ENCODE measurements around the gene BPHL. TPM values are rescaled to one million over a fixed set of nuclear protein-coding genes. Genes with fewer than 3 reads are reported as not detected.
"Not testable (repeated sequence)": the region's sequence is repeated elsewhere in the genome, so short reads cannot be mapped to it uniquely, and the experiment has no call there.

BPHL gene
- total RNA-seq, 2 experiments from 2014 or later: 6.9 to 7.5 TPM

DNA sequence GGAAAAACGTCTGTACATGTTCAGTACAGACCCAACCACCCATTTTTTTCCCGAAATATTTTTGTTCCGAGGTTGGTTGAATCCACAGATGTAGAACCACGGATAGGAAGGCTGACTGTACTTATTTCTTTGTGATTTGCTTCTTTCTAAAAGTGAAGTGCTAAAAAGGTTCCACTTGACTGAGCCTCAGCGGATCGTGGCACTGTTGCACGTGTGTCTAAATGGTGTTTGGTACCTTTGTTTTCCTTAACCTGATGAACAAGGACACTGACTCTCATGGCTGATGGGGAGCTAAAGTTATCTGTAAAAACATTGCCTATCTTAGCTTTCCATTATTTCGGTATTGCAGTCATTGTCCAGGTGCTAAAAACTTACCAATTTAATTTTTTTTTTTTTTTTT, 6.2 kb downstream of the BPHL start:
- no peaks in the 10 kb centered on the region for H3K9me3 Mint-ChIP-seq
- intact Hi-C loops (cut with micrococcal nuclease): loop anchor here (5.0 kb wide), 1 partner anchor 333 kb away; the partner anchor contains the start of gene SLC22A23
- peaks cover 3% of the 10 kb centered on the region for H3K36me3 Mint-ChIP-seq (ENCODE audit: low read depth)
- no peak for DNase-seq
- no peaks in the 10 kb centered on the region for H3K27me3 Mint-ChIP-seq (ENCODE audit: low read depth)
- H3K27ac Mint-ChIP-seq: no peak overlapping the region
- CTCF ChIA-PET: interaction anchor here (0.6 to 5.1 kb wide), 7 partner anchors 11 to 134 kb away, joined by 3 to 40 read pairs (median 4); no protein-coding TSS in a partner anchor
- H3K4me1 Mint-ChIP-seq (ENCODE audit: low read depth): peaks cover 12% of the 10 kb centered on the region
- H3K4me3 Mint-ChIP-seq: no peak overlapping the region

DNA sequence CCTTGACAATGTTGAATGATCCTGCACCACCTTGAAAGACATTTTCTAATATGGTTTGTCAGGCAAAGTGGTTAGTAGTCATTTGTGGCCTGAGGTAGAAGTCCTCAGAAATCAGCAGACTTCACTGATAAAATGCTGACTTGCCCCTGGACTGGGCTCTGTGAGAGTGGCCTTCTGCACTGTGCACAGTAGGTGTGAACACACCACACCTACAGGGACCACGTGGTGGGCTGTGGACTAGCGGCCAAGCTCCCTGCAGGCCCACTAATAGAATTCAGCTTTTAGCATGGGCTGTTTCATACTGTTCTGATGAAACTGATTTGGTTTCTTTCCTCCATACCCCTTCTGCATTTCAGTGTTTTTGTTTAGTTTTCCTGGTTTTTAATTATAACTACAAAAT, 7.3 kb downstream of the BPHL start:
- no peak for DNase-seq
- intact Hi-C loops (cut with micrococcal nuclease): loop anchor here (1.0 to 5.0 kb wide), 8 partner anchors 8 to 606 kb away; partner anchors contain the start of genes BPHL, PSMG4 and SLC22A23
- CTCF ChIA-PET: interaction anchor here (0.6 to 1.5 kb wide), 13 partner anchors 21 to 601 kb away, joined by 3 to 19 read pairs (median 3); partner anchors contain the start of gene PSMG4
- Mint-ChIP-seq H3K9me3 (no peaks in the 10 kb centered on the region), H3K36me3 (ENCODE audit: low read depth) (peaks cover 3% of the 10 kb centered on the region), H3K4me1 (ENCODE audit: low read depth) (peaks cover 7% of the 10 kb centered on the region), H3K27ac (no peak overlapping the region), H3K27me3 (ENCODE audit: low read depth) (no peaks in the 10 kb centered on the region), H3K4me3 (no peak overlapping the region)

DNA sequence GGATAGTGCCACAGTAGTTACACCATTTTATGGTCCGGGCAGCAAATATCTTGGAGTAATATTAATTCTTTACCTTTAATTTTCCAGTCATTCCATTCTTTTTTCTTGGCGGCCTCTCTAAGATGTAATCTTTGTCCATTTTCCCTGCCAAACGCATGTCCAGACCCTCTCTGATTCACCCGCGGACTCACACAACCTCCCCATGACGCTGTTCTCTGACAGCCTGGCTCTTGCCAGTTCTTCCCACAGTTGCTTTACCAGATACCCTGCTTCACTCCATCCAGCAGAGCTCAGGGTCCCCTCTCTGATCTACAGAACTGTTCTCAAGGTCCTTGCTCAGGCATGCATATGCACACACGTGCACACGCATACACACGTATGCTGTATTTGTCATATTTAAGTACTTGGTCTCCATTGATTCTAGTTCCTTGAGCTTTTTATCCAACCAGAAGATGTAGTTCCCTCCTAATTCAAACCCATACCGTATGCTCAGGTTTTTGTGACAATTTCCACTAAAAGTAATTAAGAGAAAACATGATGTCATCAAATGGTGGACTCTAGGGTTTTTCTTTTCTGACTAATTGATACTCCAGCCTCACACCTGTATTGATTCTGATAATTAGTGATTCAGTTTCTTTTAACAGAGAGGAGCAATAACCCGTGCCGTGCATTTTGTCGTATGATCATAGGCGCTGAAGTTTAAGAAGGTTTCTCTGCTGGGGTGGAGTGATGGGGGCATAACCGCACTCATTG, 10.0 kb downstream of the BPHL start:
- H3K27ac Mint-ChIP-seq: no peak overlapping the region
- CTCF ChIA-PET: interaction anchor here (0.6 to 2.5 kb wide), 6 partner anchors 16 to 1291 kb away, joined by 3 to 9 read pairs (median 3); no protein-coding TSS in a partner anchor
- no peaks in the 10 kb centered on the region for H3K9me3 Mint-ChIP-seq
- no peak overlapping the region for H3K4me3 Mint-ChIP-seq
- no peak for DNase-seq
- H3K36me3 Mint-ChIP-seq (ENCODE audit: low read depth): peaks cover 3% of the 10 kb centered on the region
- intact Hi-C loops (cut with micrococcal nuclease): loop anchor here (5.0 kb wide), 1 partner anchor 329 kb away; the partner anchor contains the start of gene SLC22A23
- H3K27me3 Mint-ChIP-seq (ENCODE audit: low read depth): no peaks in the 10 kb centered on the region
- peaks cover 6% of the 10 kb centered on the region for H3K4me1 Mint-ChIP-seq (ENCODE audit: low read depth)

DNA sequence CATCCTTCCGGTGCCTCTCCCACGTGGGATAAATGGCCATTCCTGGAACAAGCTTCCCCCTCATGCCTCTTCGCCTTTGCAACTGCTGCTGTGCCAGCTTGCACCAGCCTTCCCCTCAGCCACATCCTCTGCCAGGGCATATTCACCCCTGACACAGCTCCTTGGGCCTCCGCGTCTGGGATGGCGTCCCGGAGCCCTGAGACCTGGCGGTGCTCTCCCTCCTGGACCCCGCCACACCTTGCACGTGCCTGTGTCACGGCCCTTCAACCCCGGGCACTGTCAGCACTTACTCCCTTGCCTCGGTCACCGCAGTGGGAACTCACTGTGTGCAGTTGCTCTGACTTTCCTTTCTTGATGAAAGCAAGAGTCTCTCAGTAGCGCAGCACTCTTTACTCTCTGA, 13.2 kb downstream of the BPHL start:
- Mint-ChIP-seq H3K4me3 (no peak overlapping the region), H3K36me3 (ENCODE audit: low read depth) (peaks cover 5% of the 10 kb centered on the region), H3K27ac (no peak overlapping the region), H3K27me3 (ENCODE audit: low read depth) (no peaks in the 10 kb centered on the region), H3K4me1 (ENCODE audit: low read depth) (no peaks in the 10 kb centered on the region), H3K9me3 (no peaks in the 10 kb centered on the region)
- intact Hi-C loops (cut with micrococcal nuclease): no loop called here
- CTCF ChIA-PET: interaction anchor here (2.5 kb wide), 1 partner anchor 120 kb away, joined by 8 read pairs; no protein-coding TSS in a partner anchor
- no peak for DNase-seq

DNA sequence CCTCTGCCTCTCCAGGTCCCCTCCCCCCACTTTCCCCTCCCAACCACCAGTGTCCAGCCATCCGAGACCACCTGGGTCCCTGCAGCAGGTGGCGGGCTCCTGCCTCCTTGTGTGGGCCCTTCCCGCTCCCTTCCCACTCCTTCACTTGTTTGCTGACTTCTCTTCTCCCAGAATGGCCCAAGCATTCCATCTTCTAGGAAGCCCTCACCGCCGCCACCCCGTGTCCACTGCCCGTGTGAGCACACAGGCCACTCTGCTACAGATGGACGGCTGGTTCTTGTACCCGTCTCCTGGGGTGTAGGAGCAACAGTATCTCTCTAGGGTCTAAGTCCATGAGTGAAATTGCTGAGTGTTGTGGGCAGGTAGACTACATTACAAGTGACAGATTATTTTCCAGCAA, 15.0 kb downstream of the BPHL start:
- intact Hi-C loops (cut with micrococcal nuclease): no loop called here
- Mint-ChIP-seq H3K36me3 (ENCODE audit: low read depth) (peaks cover 6% of the 10 kb centered on the region), H3K27ac (no peak overlapping the region), H3K4me1 (ENCODE audit: low read depth) (peaks cover 2% of the 10 kb centered on the region), H3K4me3 (no peak overlapping the region), H3K9me3 (no peaks in the 10 kb centered on the region), H3K27me3 (ENCODE audit: low read depth) (no peaks in the 10 kb centered on the region)
- no peak for DNase-seq
- CTCF ChIA-PET: interaction anchor here (1.6 kb wide), 1 partner anchor 118 kb away, joined by 4 read pairs; no protein-coding TSS in a partner anchor

DNA sequence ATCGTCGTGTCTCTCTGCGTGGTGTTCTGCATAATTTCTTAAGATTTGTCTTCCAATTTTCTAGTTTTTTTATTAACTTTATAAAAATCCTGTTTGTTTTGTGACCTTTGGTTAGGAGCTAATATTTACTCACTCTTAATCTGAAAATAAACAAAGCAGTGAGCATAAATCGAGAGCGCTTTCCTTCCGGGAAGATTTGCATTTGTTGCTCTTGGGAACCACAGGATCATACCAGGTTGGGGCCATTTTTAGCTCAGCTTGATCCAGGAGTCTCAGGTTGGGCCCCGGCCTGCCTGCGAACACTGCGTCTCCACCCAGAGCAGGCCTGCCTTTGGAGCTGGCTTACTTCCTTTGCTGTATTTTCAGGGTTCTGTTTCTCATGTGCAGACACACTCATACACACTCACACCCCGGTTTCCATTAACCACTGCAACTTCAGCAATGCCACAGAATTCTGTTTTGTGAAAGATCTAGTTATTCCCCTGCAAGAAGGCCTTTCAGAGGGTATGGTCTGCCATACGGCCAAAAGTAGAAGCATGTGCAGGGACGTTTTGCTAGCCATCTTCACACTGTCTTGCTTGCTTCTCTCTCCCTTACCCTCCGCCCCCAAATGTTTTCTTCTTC, 17.3 kb downstream of the BPHL start:
- CTCF ChIA-PET: interaction anchor here (0.6 kb wide), 1 partner anchor 11 kb away, joined by 3 read pairs; no protein-coding TSS in a partner anchor
- DNase-seq: no peak
- peaks cover 8% of the 10 kb centered on the region for H3K36me3 Mint-ChIP-seq (ENCODE audit: low read depth)
- no peak overlapping the region for H3K27ac Mint-ChIP-seq
- H3K9me3 Mint-ChIP-seq: no peaks in the 10 kb centered on the region
- no peak overlapping the region for H3K4me3 Mint-ChIP-seq
- intact Hi-C loops (cut with micrococcal nuclease): no loop called here
- peaks cover 6% of the 10 kb centered on the region for H3K4me1 Mint-ChIP-seq (ENCODE audit: low read depth)
- no peaks in the 10 kb centered on the region for H3K27me3 Mint-ChIP-seq (ENCODE audit: low read depth)

DNA sequence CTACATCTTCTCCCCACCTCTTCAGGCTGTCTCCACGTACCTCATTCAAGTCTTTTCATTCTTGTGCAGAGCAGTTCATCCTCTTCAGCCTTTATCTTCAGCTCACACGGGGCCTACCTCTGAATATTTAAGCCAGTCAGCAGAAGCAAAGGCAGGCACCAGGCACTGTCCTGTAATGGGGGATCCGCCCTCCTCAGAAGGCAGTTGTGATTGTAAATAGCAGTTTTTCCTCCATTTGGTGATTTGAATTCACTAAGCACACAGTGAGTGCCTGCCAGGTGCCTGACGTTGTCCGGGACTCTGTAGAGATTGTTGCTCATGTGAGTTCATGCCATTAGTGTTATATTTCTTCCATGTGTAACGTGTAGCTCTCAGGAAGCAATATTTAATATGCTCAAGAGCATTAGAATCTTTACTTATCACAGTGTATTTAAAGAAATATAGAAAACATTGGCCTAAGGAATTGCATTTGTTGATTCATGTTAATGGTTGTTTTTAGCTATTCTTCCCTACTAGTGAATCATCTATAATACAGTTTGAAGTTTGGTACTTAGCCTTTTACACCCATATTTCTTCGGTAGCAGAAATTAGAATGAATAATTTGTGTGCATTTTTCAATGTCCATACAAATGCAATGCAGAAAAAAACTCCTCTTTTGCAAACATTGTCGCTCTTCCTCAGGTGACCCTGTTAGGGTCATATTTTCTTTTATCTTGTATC, 17.9 kb downstream of the BPHL start:
- intact Hi-C loops (cut with micrococcal nuclease): no loop called here
- Mint-ChIP-seq H3K4me3 (no peak overlapping the region), H3K27me3 (ENCODE audit: low read depth) (no peaks in the 10 kb centered on the region), H3K4me1 (ENCODE audit: low read depth) (peaks cover 6% of the 10 kb centered on the region), H3K36me3 (ENCODE audit: low read depth) (peaks cover 8% of the 10 kb centered on the region), H3K27ac (no peak overlapping the region), H3K9me3 (no peaks in the 10 kb centered on the region)
- CTCF ChIA-PET: interaction anchor here (0.6 to 1.0 kb wide), 2 partner anchors 12 to 13 kb away, joined by 3 read pairs; no protein-coding TSS in a partner anchor
- DNase-seq: no peak

DNA sequence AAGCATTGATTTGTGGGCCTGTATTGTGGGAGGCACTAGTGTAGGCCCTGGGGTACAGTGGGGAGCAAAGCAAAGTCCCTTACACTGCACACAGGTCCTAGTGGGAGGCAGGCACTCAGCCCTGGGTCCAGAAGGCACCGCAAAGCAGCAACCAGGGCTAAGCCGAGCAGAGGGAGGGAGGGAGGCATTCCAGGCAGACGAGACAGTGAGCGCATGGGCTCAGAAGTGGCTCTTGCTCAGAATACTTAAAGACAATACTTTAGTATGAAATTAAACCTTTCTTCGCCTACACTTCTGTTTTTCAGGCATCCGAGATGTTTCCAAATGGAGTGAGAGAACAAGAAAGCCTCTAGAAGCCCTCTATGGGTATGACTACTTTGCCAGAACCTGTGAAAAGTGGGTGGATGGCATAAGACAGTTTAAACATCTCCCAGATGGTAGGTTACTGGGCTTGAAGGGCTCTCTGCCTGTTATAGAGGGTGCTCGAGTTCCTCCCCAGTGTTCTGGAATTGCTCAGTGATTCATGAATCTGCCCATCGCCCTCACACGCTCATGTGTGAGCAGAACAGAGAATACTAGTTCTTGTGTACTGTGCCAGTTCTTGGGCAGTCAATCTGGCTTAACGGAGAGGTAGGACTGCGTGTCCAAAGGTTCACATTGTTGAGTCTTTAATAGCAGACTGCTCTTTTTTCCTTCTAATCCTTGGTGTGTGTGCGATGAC, 18.7 kb downstream of the BPHL start:
- CTCF ChIA-PET: interaction anchor here (1.0 kb wide), 1 partner anchor 14 kb away, joined by 3 read pairs; no protein-coding TSS in a partner anchor
- H3K27me3 Mint-ChIP-seq (ENCODE audit: low read depth): no peaks in the 10 kb centered on the region
- no peak for DNase-seq
- intact Hi-C loops (cut with micrococcal nuclease): no loop called here
- H3K9me3 Mint-ChIP-seq: no peaks in the 10 kb centered on the region
- no peak overlapping the region for H3K4me3 Mint-ChIP-seq
- peaks cover 6% of the 10 kb centered on the region for H3K4me1 Mint-ChIP-seq (ENCODE audit: low read depth)
- H3K36me3 Mint-ChIP-seq (ENCODE audit: low read depth): peaks cover 8% of the 10 kb centered on the region
- no peak overlapping the region for H3K27ac Mint-ChIP-seq

DNA sequence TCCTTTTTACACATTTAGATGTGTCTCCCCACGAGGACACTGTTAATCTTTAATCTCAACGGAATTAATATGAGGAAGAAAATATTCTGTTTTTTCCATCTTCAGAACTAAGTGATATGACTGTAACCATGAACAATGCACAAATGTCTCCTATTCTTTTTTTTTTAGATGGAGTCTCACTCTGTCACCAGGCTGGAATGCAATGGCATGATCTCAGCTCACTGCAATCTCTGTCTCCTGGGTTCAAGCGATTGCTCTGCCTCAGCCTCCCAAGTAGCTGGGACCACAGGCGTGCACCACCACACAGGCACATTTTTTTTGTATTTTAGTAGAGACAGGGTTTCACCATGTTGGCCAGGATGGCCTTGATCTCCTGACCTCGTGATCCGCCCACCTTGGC, 19.4 kb downstream of the BPHL start:
- CTCF ChIA-PET; DNase-seq; H3K9me3 Mint-ChIP-seq; intact Hi-C loops (cut with micrococcal nuclease); H3K36me3 Mint-ChIP-seq (ENCODE audit: low read depth); H3K27ac Mint-ChIP-seq; H3K27me3 Mint-ChIP-seq (ENCODE audit: low read depth); H3K4me3 Mint-ChIP-seq; H3K4me1 Mint-ChIP-seq (ENCODE audit: low read depth): not testable (repeated sequence)

DNA sequence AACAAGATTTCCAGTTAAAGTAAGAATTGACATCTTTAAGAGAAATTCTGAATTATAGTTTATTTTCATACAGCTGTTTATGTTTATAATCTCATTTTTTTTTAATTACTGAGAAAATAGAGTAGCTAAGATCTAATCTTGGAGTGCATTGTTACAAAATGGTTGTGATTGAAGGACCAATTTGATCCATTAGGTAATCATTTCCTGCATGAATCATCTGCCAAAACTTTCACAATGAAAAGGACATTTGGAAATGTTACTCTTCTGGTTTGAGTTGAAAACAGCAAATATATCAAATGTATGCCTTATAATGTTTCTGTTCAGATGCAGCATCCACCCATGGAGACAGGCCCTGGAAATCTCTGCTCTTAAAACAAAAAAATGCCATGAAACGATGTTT, 19.8 kb downstream of the BPHL start:
- peaks cover 6% of the 10 kb centered on the region for H3K4me1 Mint-ChIP-seq (ENCODE audit: low read depth)
- no peaks in the 10 kb centered on the region for H3K27me3 Mint-ChIP-seq (ENCODE audit: low read depth)
- peaks cover 9% of the 10 kb centered on the region for H3K36me3 Mint-ChIP-seq (ENCODE audit: low read depth)
- H3K9me3 Mint-ChIP-seq: no peaks in the 10 kb centered on the region
- CTCF ChIA-PET: no interaction called here
- no peak overlapping the region for H3K27ac Mint-ChIP-seq
- intact Hi-C loops (cut with micrococcal nuclease): no loop called here
- H3K4me3 Mint-ChIP-seq: no peak overlapping the region
- DNase-seq: no peak

DNA sequence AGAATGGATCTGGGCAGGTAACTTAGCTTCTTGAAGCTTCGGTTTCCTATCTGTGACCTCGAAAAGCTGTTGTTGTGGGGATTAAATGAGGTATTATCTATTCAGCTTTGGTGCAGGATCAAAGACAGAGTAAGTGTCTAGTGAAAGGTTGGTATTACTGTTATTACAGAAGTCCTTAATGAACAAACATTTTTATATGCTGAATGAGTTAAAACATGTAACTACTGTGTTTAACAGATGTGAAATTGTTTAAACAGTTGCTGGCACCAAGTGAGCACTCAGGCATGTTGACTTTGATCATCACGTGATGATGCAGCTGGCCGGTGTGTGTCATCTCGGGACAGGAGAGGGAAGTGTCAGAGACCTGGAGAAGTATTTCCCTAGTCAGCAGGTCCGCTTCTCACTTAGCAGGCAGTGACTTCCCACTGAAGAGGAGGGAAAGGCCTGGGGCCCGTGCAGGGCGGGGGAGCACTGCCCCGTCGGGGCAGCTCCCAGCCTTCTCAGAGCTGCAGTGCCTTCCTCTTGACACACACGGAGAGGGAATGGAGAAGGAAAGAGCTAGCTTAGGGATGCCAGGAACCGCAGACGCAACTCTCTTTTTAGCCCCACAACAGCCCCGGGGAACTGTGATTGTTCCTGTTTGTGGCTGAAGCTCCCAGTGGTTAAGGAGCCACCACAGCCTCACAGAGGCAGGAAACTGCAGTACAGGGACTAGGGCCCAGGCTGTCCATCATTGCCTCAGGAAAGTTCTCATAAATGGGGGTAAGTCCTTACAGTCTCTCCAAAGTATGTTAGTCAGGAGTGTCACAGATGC, 20.8 kb downstream of the BPHL start:
- Mint-ChIP-seq H3K4me1 (ENCODE audit: low read depth) (peaks cover 6% of the 10 kb centered on the region), H3K27ac (no peak overlapping the region), H3K36me3 (ENCODE audit: low read depth) (peaks cover 9% of the 10 kb centered on the region), H3K4me3 (no peak overlapping the region), H3K9me3 (no peaks in the 10 kb centered on the region), H3K27me3 (ENCODE audit: low read depth) (no peaks in the 10 kb centered on the region)
- CTCF ChIA-PET: interaction anchor here (1.5 kb wide), 1 partner anchor 10 kb away, joined by 4 read pairs; no protein-coding TSS in a partner anchor
- DNase-seq: no peak
- intact Hi-C loops (cut with micrococcal nuclease): no loop called here

Measured in activated naive CD4-positive, alpha-beta T cell treated with anti-CD3 and anti-CD28 coated beads for 36 hours (primary cell).